Nephron (organoid): Measurements from ENCODE around the gene FASN.
A peak's percentile ranks its signal among the peaks of the same experiment; 100 is the strongest.

Experiments used
- H3K27ac Mint-ChIP-seq, 3 experiments: 2 replicates each; pipeline ENCODE4 v1.8.0; 2020; ENCODE audit warnings: mixed read lengths in 3 of 3, mild to moderate bottlenecking in 2 of 3, moderate library complexity in 1 of 3
- H3K27me3 Mint-ChIP-seq: 2 replicates; pipeline ENCODE4 v1.8.0; 2021; ENCODE audit warnings: low read depth, mild to moderate bottlenecking, moderate library complexity, mixed read lengths
- H3K36me3 Mint-ChIP-seq: 2 replicates; pipeline ENCODE4 v1.8.0; 2020; ENCODE audit warnings: low read depth, mixed read lengths
- H3K4me1 Mint-ChIP-seq: 2 replicates; pipeline ENCODE4 v1.8.0; 2020; ENCODE audit warnings: mixed read lengths
- H3K4me3 Mint-ChIP-seq, 3 experiments: 2 replicates each; pipeline ENCODE4 v1.8.0; 2020; ENCODE audit warnings: mild to moderate bottlenecking in 3 of 3, mixed read lengths in 3 of 3, moderate library complexity in 2 of 3
- H3K9me3 Mint-ChIP-seq: 2 replicates; pipeline ENCODE4 v1.8.0; 2020; ENCODE audit warnings: mixed read lengths
- CTCF ChIP-seq, 3 experiments: fragments of 200-600 bp; sonication (generic); IDR thresholded peaks; one replicate each; pipeline ENCODE4 v1.5.0; 2021; ENCODE audit warnings: antibody characterized with exemption in 3 of 3; ENCODE audit not compliant: unreplicated experiment in 3 of 3

The FASN gene

GRCh38 chr17:82118815-82119380, 20.9 kb upstream of the FASN start:
- H3K27me3 Mint-ChIP-seq, result no peaks in the 10 kb centered on the region
- H3K9me3 Mint-ChIP-seq, result no peaks in the 10 kb centered on the region
- peak overlapping the region; percentile 77 to 86 (median 77) for H3K27ac Mint-ChIP-seq
- TF ChIP-seq CTCF (IDR thresholded peaks at IDR 0.05; ENCODE audit: unreplicated experiment in 3 of 3), result no peak
- peaks cover 12% of the 10 kb centered on the region for H3K36me3 Mint-ChIP-seq
- H3K4me3 Mint-ChIP-seq, result peak overlapping the region in 2 of 3 experiments; percentile 20 to 26
- peaks cover 18% of the 10 kb centered on the region for H3K4me1 Mint-ChIP-seq

DNA sequence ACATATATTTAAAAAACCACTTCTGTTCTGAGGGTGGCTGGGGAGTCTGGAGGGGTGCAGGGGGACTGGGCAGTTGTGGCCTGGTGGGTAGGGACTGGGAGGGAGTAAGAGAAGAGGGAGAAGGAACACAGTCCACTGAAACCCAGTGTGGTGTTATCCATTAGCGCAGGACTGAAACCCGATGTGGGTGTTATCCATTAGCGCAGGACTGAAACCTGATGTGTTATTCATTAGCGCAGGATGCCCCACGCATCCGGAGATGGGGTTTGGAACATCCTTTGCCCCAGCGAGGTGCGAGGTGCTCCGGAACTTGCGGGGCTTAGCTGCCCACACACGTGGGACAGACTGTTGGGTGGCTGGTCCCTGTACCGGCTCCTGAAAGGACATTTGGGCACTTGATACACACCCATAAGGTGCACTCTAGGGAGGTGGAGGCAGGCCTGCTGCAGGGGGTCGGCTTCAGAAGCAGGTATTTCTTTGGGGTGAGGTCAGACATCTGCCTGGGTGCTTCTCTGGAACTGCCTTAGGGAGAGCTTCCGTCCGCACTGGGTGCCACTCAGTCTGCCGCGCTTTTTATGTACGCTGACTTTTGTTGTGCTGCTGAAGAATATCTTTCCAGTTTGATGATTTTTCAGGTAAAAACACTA, 20.3 kb upstream of the FASN start:
- Mint-ChIP-seq H3K4me3 (peak overlapping the region in 1 of 3 experiments; percentile 26), H3K4me1 (peaks cover 18% of the 10 kb centered on the region), H3K27ac (peak overlapping the region; percentile 77 to 86 (median 77)), H3K9me3 (no peaks in the 10 kb centered on the region), H3K36me3 (peaks cover 11% of the 10 kb centered on the region), H3K27me3 (no peaks in the 10 kb centered on the region)
- TF ChIP-seq CTCF (IDR thresholded peaks at IDR 0.05; ENCODE audit: unreplicated experiment in 3 of 3), result no peak

GRCh38 chr17:82117139-82118090, 19.4 kb upstream of the FASN start:
- peaks cover 18% of the 10 kb centered on the region for H3K4me1 Mint-ChIP-seq
- no peak overlapping the region for H3K4me3 Mint-ChIP-seq
- no peaks in the 10 kb centered on the region for H3K9me3 Mint-ChIP-seq
- peak overlapping the region in 2 of 3 experiments; percentile 19 to 32 for H3K27ac Mint-ChIP-seq
- H3K36me3 Mint-ChIP-seq, result peaks cover 6% of the 10 kb centered on the region
- H3K27me3 Mint-ChIP-seq, result no peaks in the 10 kb centered on the region
- no peak for TF ChIP-seq CTCF (IDR thresholded peaks at IDR 0.05; ENCODE audit: unreplicated experiment in 3 of 3)

DNA sequence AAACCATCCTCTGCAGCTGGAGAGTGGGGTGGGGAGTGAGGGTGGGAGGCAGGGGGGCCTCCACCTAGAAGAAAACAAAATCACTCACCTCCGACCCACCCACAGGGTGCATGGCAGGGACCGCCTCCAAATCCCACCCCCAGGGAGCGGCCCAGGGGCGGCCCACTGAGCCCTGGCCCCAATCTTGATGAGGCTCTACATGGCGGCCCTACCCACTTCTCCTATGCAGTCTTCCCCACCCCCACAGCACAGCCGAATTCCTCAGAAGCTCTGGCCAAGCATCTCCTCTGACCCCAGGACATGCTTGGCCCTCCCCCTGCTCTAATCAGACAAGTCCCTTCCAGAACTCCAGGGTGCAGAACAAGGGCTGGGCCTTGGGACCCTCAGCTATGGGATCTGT, 18.2 kb upstream of the FASN start:
- peaks cover 13% of the 10 kb centered on the region for H3K4me1 Mint-ChIP-seq
- H3K9me3 Mint-ChIP-seq, result no peaks in the 10 kb centered on the region
- no peak overlapping the region for H3K27ac Mint-ChIP-seq
- no peak overlapping the region for H3K4me3 Mint-ChIP-seq
- H3K36me3 Mint-ChIP-seq, result peaks cover 6% of the 10 kb centered on the region
- no peaks in the 10 kb centered on the region for H3K27me3 Mint-ChIP-seq
- no peak for TF ChIP-seq CTCF (IDR thresholded peaks at IDR 0.05; ENCODE audit: unreplicated experiment in 3 of 3)

DNA sequence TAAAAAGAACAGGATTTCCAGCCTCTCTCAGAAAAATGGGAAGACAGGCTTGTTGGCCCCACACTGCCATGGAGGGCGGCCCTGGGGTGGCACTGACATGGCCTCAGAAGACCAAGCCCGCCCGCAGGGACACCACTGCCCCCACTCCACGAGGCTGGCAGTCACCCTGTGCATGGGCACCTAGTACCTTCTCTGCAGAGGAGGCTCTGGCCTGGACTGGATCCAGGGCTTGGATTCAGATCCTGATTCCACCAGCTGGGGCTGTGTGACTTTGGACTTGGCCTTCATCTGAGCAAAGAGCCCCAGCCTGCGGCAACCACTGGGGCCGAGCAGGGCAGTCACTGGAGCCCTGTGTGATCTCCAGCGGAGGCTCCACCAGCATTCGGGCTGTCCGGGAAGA, 16.8 kb upstream of the FASN start:
- no peak overlapping the region for H3K4me3 Mint-ChIP-seq
- H3K4me1 Mint-ChIP-seq, result peaks cover 13% of the 10 kb centered on the region

More for the DNA sequence above, 16.8 kb upstream of the FASN start:
- H3K9me3 Mint-ChIP-seq, result no peaks in the 10 kb centered on the region
- H3K27me3 Mint-ChIP-seq, result no peaks in the 10 kb centered on the region
- TF ChIP-seq CTCF (IDR thresholded peaks at IDR 0.05; ENCODE audit: unreplicated experiment in 3 of 3), result no peak
- peaks cover 6% of the 10 kb centered on the region for H3K36me3 Mint-ChIP-seq
- no peak overlapping the region for H3K27ac Mint-ChIP-seq
